ENCODE data around the gene INSR. TPM values are rescaled to one million over a fixed set of nuclear protein-coding genes. Genes with fewer than 3 reads are reported as not detected.

INSR gene
- total RNA-seq, 3 donors from 2014 or later, result 1.3 to 2.3 (median 1.6) TPM

Other genes with a start within 250 kb of the INSR start
- gene MBD3L2, start 245.1 kb downstream of the INSR start, total RNA-seq, result not detected
- gene MBD3L3, start 235.7 kb downstream of the INSR start, total RNA-seq, result not detected
- 10 to 100 TPM; 12.1 to 13.2 (median 13.0) TPM for gene ZNF557, start 224.7 kb downstream of the INSR start, total RNA-seq
- 10 to 100 TPM; 33.2 to 38.6 (median 35.4) TPM for gene ARHGEF18, start 54.5 kb upstream of the INSR start, total RNA-seq
- gene PEX11G, start 194.6 kb upstream of the INSR start, total RNA-seq, result 1 to 10 TPM in 1 of 3 donors, under 1 TPM in 2; 0.76 to 1.1 (median 0.90) TPM
- 1 to 10 TPM; 4.8 to 5.6 (median 5.1) TPM for gene ZNF358, start 221.7 kb upstream of the INSR start, total RNA-seq
- 10 to 100 TPM; 20.5 to 27.4 (median 22.6) TPM for gene MCOLN1, start 228.2 kb upstream of the INSR start, total RNA-seq
- gene PNPLA6, start 241.3 kb upstream of the INSR start, total RNA-seq, result 100 to 1,000 TPM; 106 to 121 (median 107) TPM

All from activated T-cell treated with anti-CD3 and anti-CD28 coated beads, Interleukin-2, amount 50 U/mL, for 4 hours (primary cell).